SK-N-SH (cell line): Measurements from ENCODE around the gene ACOT12. TPM values are rescaled to one million over a fixed set of nuclear protein-coding genes. Genes with fewer than 3 reads are reported as not detected.

ENCODE experiments used
- CTCF ChIA-PET: fragments of 300-600, 350-600 bp; formaldehyde crosslinking; extraction: SDS; loops from one replicate; lab custom pipeline; 2021; lab: Yijun Ruan, JAX
- POLR2A ChIA-PET: fragments of 350-600 bp; sonication (Branson Sonifier 250); formaldehyde crosslinking; extraction: SDS; loops from one replicate; lab custom pipeline; 2020; ENCODE audit warnings: antibody characterized with exemption, inconsistent platforms; lab: Yijun Ruan, JAX
- DNase-seq: peaks from one replicate; pipeline ENCODE4 v3.0.0; 2012
- H2AFZ ChIP-seq: fragments of 200-600 bp; sonication (generic); 2 replicates; pipeline ENCODE4 v1.8.1; 2016; ENCODE audit warnings: antibody characterized with exemption, mild to moderate bottlenecking, low read depth
- H3F3A ChIP-seq: fragments of 200-600 bp; sonication (generic); replicated peaks from 2 replicates; pipeline ENCODE3; 2016; ENCODE audit warnings: antibody characterized with exemption, mild to moderate bottlenecking; ENCODE audit not compliant: insufficient read depth
- H3K27ac ChIP-seq, 2 experiments: fragments of 200-500 bp in 1 of 2; fragments of 200-600 bp in 1 of 2; sonication (Bioruptor generic) in 1 of 2; sonication (generic), shearing (Covaris generic) in 1 of 2; 2 replicates each; pipeline versions ENCODE4 v1.5.1 to v1.6.1; 2014 to 2016; ENCODE audit warnings: low read depth in 2 of 2, inconsistent platforms in 1 of 2, low read length in 1 of 2, mild to moderate bottlenecking in 1 of 2, mixed read lengths in 1 of 2
- H3K27me3 ChIP-seq: fragments of 200-600 bp; sonication (generic), shearing (Covaris generic); 2 replicates; pipeline ENCODE4 v1.6.1; 2016; ENCODE audit warnings: mixed run types; ENCODE audit not compliant: insufficient read depth
- H3K36me3 ChIP-seq, 2 experiments: fragments of 200-500 bp in 1 of 2; fragments of 200-600 bp in 1 of 2; sonication (Bioruptor generic) in 1 of 2; sonication (generic) in 1 of 2; replicated peaks in 1 of 2; 2 replicates each; pipeline versions ENCODE3 to v1.5.1; 2014 to 2016; ENCODE audit warnings: low read length in 1 of 2, mild to moderate bottlenecking in 1 of 2; ENCODE audit not compliant: insufficient read depth in 2 of 2, control insufficient read depth in 1 of 2
- H3K4me1 ChIP-seq, 2 experiments: fragments of 200-500 bp in 1 of 2; fragments of 200-600 bp in 1 of 2; sonication (Bioruptor generic) in 1 of 2; sonication (generic), shearing (Covaris generic) in 1 of 2; 2 replicates each; pipeline versions ENCODE4 v1.5.1 to v1.6.1; 2014 to 2016; ENCODE audit warnings: low read depth in 1 of 2, low read length in 1 of 2, mixed run types in 1 of 2; ENCODE audit not compliant: insufficient read depth in 2 of 2, control insufficient read depth in 1 of 2
- H3K4me2 ChIP-seq: fragments of 200-600 bp; sonication (generic), shearing (Covaris generic); 2 replicates; pipeline ENCODE4 v1.6.1; 2017; ENCODE audit warnings: mixed run types
- H3K4me3 ChIP-seq, 2 experiments: fragments of 200-500 bp in 1 of 2; fragments of 200-600 bp in 1 of 2; sonication (Bioruptor generic) in 1 of 2; sonication (generic), shearing (Covaris generic) in 1 of 2; 2 replicates each; pipeline versions ENCODE4 v1.5.1 to v1.8.1; 2014 to 2016; ENCODE audit warnings: low read depth in 2 of 2, inconsistent platforms in 1 of 2, low read length in 1 of 2, mild to moderate bottlenecking in 1 of 2, mixed read lengths in 1 of 2, moderate library complexity in 1 of 2
- H3K79me2 ChIP-seq: fragments of 200-600 bp; sonication (generic); 2 replicates; pipeline ENCODE4 v1.8.1; 2017; ENCODE audit warnings: mild to moderate bottlenecking; ENCODE audit not compliant: insufficient read depth
- H3K9ac ChIP-seq: fragments of 200-600 bp; sonication (generic); 2 replicates; pipeline ENCODE4 v1.6.1; 2017; ENCODE audit warnings: mixed run types
- H3K9me2 ChIP-seq: fragments of 200-600 bp; sonication (generic); 2 replicates; pipeline ENCODE4 v1.6.1; 2017; ENCODE audit warnings: mixed run types
- H3K9me3 ChIP-seq: fragments of 200-600 bp; sonication (generic); 2 replicates; pipeline ENCODE4 v1.6.1; 2017; ENCODE audit warnings: mixed run types, mild to moderate bottlenecking, moderate library complexity
- H4K20me1 ChIP-seq: fragments of 200-600 bp; sonication (generic); 2 replicates; pipeline ENCODE4 v1.6.1; 2017; ENCODE audit warnings: mild to moderate bottlenecking, mixed run types; ENCODE audit not compliant: insufficient read depth
- CHD2 ChIP-seq: fragments of 150-350 bp; IDR thresholded peaks from 2 replicates; pipeline ENCODE4 v1.6.1; 2018; ENCODE audit warnings: low read length; ENCODE audit not compliant: partially characterized antibody
- EZH2phosphoT487 ChIP-seq: fragments of 200-600 bp; sonication (generic); IDR thresholded peaks from 2 replicates; pipeline ENCODE4 v1.6.1; 2017; ENCODE audit warnings: low read depth, mixed run types, mild to moderate bottlenecking, antibody characterized with exemption, moderate library complexity, borderline replicate concordance
- FOXJ3 ChIP-seq: sonication (generic); formaldehyde crosslinking; IDR thresholded peaks from 2 replicates; pipeline ENCODE4 v1.5.1; 2020; ENCODE audit warnings: mild to moderate bottlenecking, missing genetic modification reagents
- FOXM1 ChIP-seq: IDR thresholded peaks from 2 replicates; pipeline ENCODE4 v1.4.0; 2012; ENCODE audit warnings: low read depth, mild to moderate bottlenecking
- GABPA ChIP-seq: IDR thresholded peaks from 2 replicates; pipeline ENCODE4 v1.4.0; 2012; ENCODE audit warnings: low read depth, mild to moderate bottlenecking
- GATA2 ChIP-seq: sonication (generic); formaldehyde crosslinking; IDR thresholded peaks from 2 replicates; pipeline ENCODE4 v1.5.0; 2020; ENCODE audit warnings: mild to moderate bottlenecking, missing genetic modification reagents
- IRF3 ChIP-seq: fragments of 150-350 bp; IDR thresholded peaks from 2 replicates; pipeline ENCODE4 v1.6.1; 2016; ENCODE audit warnings: mild to moderate bottlenecking, low read depth, low read length
- JUND ChIP-seq: IDR thresholded peaks from 2 replicates; pipeline ENCODE4 v1.4.0; 2012
- NFIC ChIP-seq: IDR thresholded peaks from 2 replicates; pipeline ENCODE4 v1.4.0; 2012; ENCODE audit warnings: borderline replicate concordance
- NRF1 ChIP-seq: IDR thresholded peaks from 2 replicates; pipeline ENCODE4 v1.6.1; 2012; ENCODE audit warnings: low read depth, mild to moderate bottlenecking, low read length
- PBX3 ChIP-seq: IDR thresholded peaks from 2 replicates; pipeline ENCODE4; 2012
- RAD21 ChIP-seq: IDR thresholded peaks from 2 replicates; pipeline ENCODE4 v1.6.1; 2012; ENCODE audit warnings: mild to moderate bottlenecking, low read length
- SIN3A ChIP-seq: IDR thresholded peaks from 2 replicates; pipeline ENCODE4 v1.6.1; 2012; ENCODE audit warnings: low read depth, mild to moderate bottlenecking, low read length, moderate library complexity, borderline replicate concordance
- SMC3 ChIP-seq: IDR thresholded peaks from 2 replicates; pipeline ENCODE4 v1.6.1; 2012; ENCODE audit warnings: low read depth, low read length, improper control_type of control experiment
- TAF1 ChIP-seq: IDR thresholded peaks from 2 replicates; pipeline ENCODE4 v1.6.1; 2012; ENCODE audit warnings: low read depth, mild to moderate bottlenecking, low read length, moderate library complexity, borderline replicate concordance
- TEAD4 ChIP-seq: IDR thresholded peaks from 2 replicates; pipeline ENCODE4 v1.4.0; 2012; ENCODE audit warnings: mild to moderate bottlenecking, borderline replicate concordance; ENCODE audit not compliant: insufficient read depth
- YY1 ChIP-seq: IDR thresholded peaks from 2 replicates; pipeline ENCODE4 v1.4.0; 2012; ENCODE audit warnings: low read depth, mild to moderate bottlenecking
- WGBS: methylation state at CpG from one replicate; pipeline ENCODE4 v1.1.6; 2017; ENCODE audit warnings: low lambda C conversion rate; 5-methylcytosine and 5-hydroxymethylcytosine counted together
- polyA plus RNA-seq, 3 experiments: library from polyadenylated mRNA; depleted of rRNA; stranded (reverse); fragments of >200 nt; gene quantifications; 2 replicates each; pipeline ENCODE4 v1.2.3, GENCODE V29; 2012
- TF ChIP-seq, protein P1 (sequence below): IDR thresholded peaks from 2 replicates; pipeline ENCODE4 v1.4.0; 2012; ENCODE audit warnings: low read depth
- TF ChIP-seq, protein P2 (sequence below): fragments of 150-350 bp; IDR thresholded peaks from 2 replicates; pipeline ENCODE4 v1.6.1; 2017; ENCODE audit warnings: antibody characterized with exemption, low read length, low read depth, borderline replicate concordance

The ACOT12 gene
- polyA plus RNA-seq, 1 of the 3 experiments (the other 2 are of a cell fraction), result 0.07 TPM

- DNase-seq, result no peak
- no peaks in the 10 kb centered on the region for H3F3A ChIP-seq
- no peak for TF ChIP-seq GATA2 (CRISPR knock-in tag)
- no peak for TF ChIP-seq SIN3A
- no peak for TF ChIP-seq RAD21
- TF ChIP-seq TEAD4, result no peak
- TF ChIP-seq, protein P1, sequence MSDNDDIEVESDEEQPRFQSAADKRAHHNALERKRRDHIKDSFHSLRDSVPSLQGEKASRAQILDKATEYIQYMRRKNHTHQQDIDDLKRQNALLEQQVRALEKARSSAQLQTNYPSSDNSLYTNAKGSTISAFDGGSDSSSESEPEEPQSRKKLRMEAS, result no peak
- TF ChIP-seq TAF1, result no peak
- no peak for TF ChIP-seq IRF3
- no peak for TF ChIP-seq PBX3
- TF ChIP-seq NRF1, result no peak
- TF ChIP-seq GABPA, result no peak
- H3K79me2 ChIP-seq, result no peaks in the 10 kb centered on the region
- H3K9ac ChIP-seq, result no peak overlapping the region
- H3K4me3 ChIP-seq, result no peak overlapping the region
- H3K4me2 ChIP-seq, result no peak overlapping the region
- H3K9me2 ChIP-seq, result no peaks in the 10 kb centered on the region
- ChIA-PET POLR2A (no interaction called here), CTCF (interaction anchor here (0.6 kb wide), 1 partner anchor 10 kb away, joined by 4 read pairs; no protein-coding TSS in a partner anchor)
- H3K9me3 ChIP-seq, result no peaks in the 10 kb centered on the region
- no peaks in the 10 kb centered on the region for H4K20me1 ChIP-seq
- no peaks in the 10 kb centered on the region for H3K4me1 ChIP-seq
- H2AFZ ChIP-seq, result no peak overlapping the region
- no peaks in the 10 kb centered on the region for H3K36me3 ChIP-seq
- H3K27me3 ChIP-seq, result no peaks in the 10 kb centered on the region
- H3K27ac ChIP-seq, result no peak overlapping the region
Measured at GRCh38 chr5:81389025-81389424, 4.9 kb downstream of the ACOT12 start.

GRCh38 chr5:81388169-81388568, 5.8 kb downstream of the ACOT12 start:
- POLR2A ChIA-PET, result no interaction called here
- CTCF ChIA-PET, result no interaction called here

More at GRCh38 chr5:81388169-81388568, 5.8 kb downstream of the ACOT12 start:
- Histone ChIP-seq H3K9ac (no peak overlapping the region), H3K79me2 (no peaks in the 10 kb centered on the region), H3F3A (no peaks in the 10 kb centered on the region), H3K9me3 (no peaks in the 10 kb centered on the region), H3K36me3 (no peaks in the 10 kb centered on the region), H3K4me1 (no peaks in the 10 kb centered on the region)
- WGBS, result 73% methylated on average over 4 of the region's 4 CpGs
- DNase-seq, result no peak
- no peak for TF ChIP-seq YY1
- no peak for TF ChIP-seq FOXM1
- no peak for TF ChIP-seq PBX3
- TF ChIP-seq, protein P1, result no peak
- no peak for TF ChIP-seq RAD21
- TF ChIP-seq FOXJ3 (CRISPR knock-in tag), result no peak
- no peak for TF ChIP-seq CHD2
- TF ChIP-seq SMC3, result no peak
- no peak for TF ChIP-seq JUND
- no peak for TF ChIP-seq NFIC
- no peak for TF ChIP-seq GABPA
- TF ChIP-seq NRF1, result no peak
- TF ChIP-seq, protein P2, sequence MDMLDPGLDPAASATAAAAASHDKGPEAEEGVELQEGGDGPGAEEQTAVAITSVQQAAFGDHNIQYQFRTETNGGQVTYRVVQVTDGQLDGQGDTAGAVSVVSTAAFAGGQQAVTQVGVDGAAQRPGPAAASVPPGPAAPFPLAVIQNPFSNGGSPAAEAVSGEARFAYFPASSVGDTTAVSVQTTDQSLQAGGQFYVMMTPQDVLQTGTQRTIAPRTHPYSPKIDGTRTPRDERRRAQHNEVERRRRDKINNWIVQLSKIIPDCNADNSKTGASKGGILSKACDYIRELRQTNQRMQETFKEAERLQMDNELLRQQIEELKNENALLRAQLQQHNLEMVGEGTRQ, result no peak
- TF ChIP-seq EZH2phosphoT487, result no peak
- TF ChIP-seq, all 33 proteins: peak for 0
- Histone ChIP-seq H2AFZ (no peak overlapping the region), H3K27me3 (no peaks in the 10 kb centered on the region), H3K9me2 (no peaks in the 10 kb centered on the region), H4K20me1 (no peaks in the 10 kb centered on the region), H3K4me3 (no peak overlapping the region), H3K4me2 (no peak overlapping the region), H3K27ac (no peak overlapping the region)
